Hepatocyte (in vitro differentiated cells): Measurements from ENCODE around the gene SPOCD1. TPM values are rescaled to one million over a fixed set of nuclear protein-coding genes. Genes with fewer than 3 reads are reported as not detected.

Experiments
- DNase-seq: peaks from one replicate; pipeline ENCODE4 v3.0.0-alpha.2; 2016; ENCODE audit warnings: low spot score
- H2AFZ ChIP-seq: fragments of 200-600 bp; sonication (generic); 2 replicates; pipeline ENCODE4 v1.6.0; 2016; ENCODE audit warnings: antibody characterized with exemption, mild to moderate bottlenecking
- H3K27ac ChIP-seq: fragments of 200-600 bp; sonication (generic); 2 replicates; pipeline ENCODE4 v1.5.1; 2016; ENCODE audit warnings: mild to moderate bottlenecking
- H3K27me3 ChIP-seq: fragments of 200-600 bp; sonication (generic); 2 replicates; pipeline ENCODE4 v1.6.1; 2016
- H3K36me3 ChIP-seq: fragments of 200-600 bp; sonication (generic); replicated peaks from 2 replicates; pipeline ENCODE4 v1.5.1; 2016; ENCODE audit warnings: low read depth; ENCODE audit not compliant: insufficient read depth
- H3K4me1 ChIP-seq: fragments of 200-600 bp; sonication (generic); 2 replicates; pipeline ENCODE4 v1.5.1; 2016; ENCODE audit warnings: mild to moderate bottlenecking, moderate library complexity; ENCODE audit not compliant: insufficient read depth
- H3K4me2 ChIP-seq: fragments of 200-600 bp; sonication (generic); 2 replicates; pipeline ENCODE4 v1.6.0; 2016
- H3K4me3 ChIP-seq: fragments of 200-600 bp; sonication (generic); 2 replicates; pipeline ENCODE4 v1.5.1; 2016; ENCODE audit warnings: mild to moderate bottlenecking
- H3K79me2 ChIP-seq: fragments of 200-600 bp; sonication (generic); 2 replicates; pipeline ENCODE4 v1.6.0; 2017; ENCODE audit warnings: mild to moderate bottlenecking
- H3K9me2 ChIP-seq: fragments of 200-600 bp; sonication (generic); replicated peaks from 2 replicates; pipeline ENCODE4 v1.6.0; 2017; ENCODE audit warnings: mild to moderate bottlenecking; ENCODE audit not compliant: insufficient read depth
- H3K9me3 ChIP-seq: fragments of 200-600 bp; sonication (generic); 2 replicates; pipeline ENCODE4 v1.5.1; 2016; ENCODE audit warnings: low read depth, mild to moderate bottlenecking
- H4K20me1 ChIP-seq: fragments of 200-600 bp; sonication (generic); 2 replicates; pipeline ENCODE4 v1.6.0; 2016; ENCODE audit warnings: mild to moderate bottlenecking; ENCODE audit not compliant: insufficient read depth, poor library complexity, severe bottlenecking
- CTCF ChIP-seq: fragments of 200-600 bp; sonication (generic); IDR thresholded peaks from 2 replicates; pipeline ENCODE4 v1.5.1; 2016; ENCODE audit warnings: antibody characterized with exemption, mild to moderate bottlenecking; ENCODE audit not compliant: poor library complexity
- EZH2 ChIP-seq: fragments of 200-600 bp; sonication (generic); IDR thresholded peaks from 2 replicates; pipeline ENCODE4 v1.6.1; 2016; ENCODE audit warnings: antibody characterized with exemption, mild to moderate bottlenecking, borderline replicate concordance
- EZH2phosphoT487 ChIP-seq: fragments of 200-600 bp; sonication (generic); IDR thresholded peaks from one replicate; pipeline ENCODE4 v1.6.1; 2018; ENCODE audit warnings: antibody characterized with exemption, mild to moderate bottlenecking, low read depth, moderate library complexity; ENCODE audit not compliant: unreplicated experiment, severe bottlenecking
- WGBS: methylation state at CpG from one replicate; pipeline ENCODE4 v1.1.6; 2016; ENCODE audit warnings: low lambda C conversion rate; ENCODE audit errors: missing lambda C conversion rate; 5-methylcytosine and 5-hydroxymethylcytosine counted together
- polyA plus RNA-seq: library from polyadenylated mRNA; unstranded; fragments of >200 nt; fragmentation: Nextera tagmentation; extraction: Ambion mirVana; gene quantifications from 2 replicates; pipeline ENCODE4 v1.2.1, GENCODE V29; 2016
- total RNA-seq: library from RNA; depleted of rRNA; stranded (reverse); fragments of >200 nt; gene quantifications from 2 replicates; pipeline ENCODE4 v1.2.3, GENCODE V29; 2014

The SPOCD1 gene
- total and polyA plus RNA-seq, 2 experiments from 2014 or later = 1.4 to 2.8 TPM

GRCh38 chr1:31784356-31785019 lies 31.3 kb downstream of the SPOCD1 start:
- H3K79me2 ChIP-seq = no peaks in the 10 kb centered on the region
- no peak overlapping the region for H3K4me3 ChIP-seq
- H3K9me3 ChIP-seq = no peaks in the 10 kb centered on the region
- no peak for TF ChIP-seq EZH2
- no peak for TF ChIP-seq EZH2phosphoT487
- no peak for TF ChIP-seq CTCF
- no peak overlapping the region for H2AFZ ChIP-seq
- no peak overlapping the region for H3K27ac ChIP-seq
- no peak overlapping the region for H3K4me2 ChIP-seq
- no peaks in the 10 kb centered on the region for H3K9me2 ChIP-seq
- no peaks in the 10 kb centered on the region for H3K36me3 ChIP-seq
- H3K4me1 ChIP-seq = peaks cover 22% of the 10 kb centered on the region
- DNase-seq = no peak
- H3K27me3 ChIP-seq = no peaks in the 10 kb centered on the region
- no peaks in the 10 kb centered on the region for H4K20me1 ChIP-seq
- WGBS = 88% methylated on average over 4 of the region's 4 CpGs

GRCh38 chr1:31783846-31784245 lies 32.0 kb downstream of the SPOCD1 start:
- no peak overlapping the region for H3K4me2 ChIP-seq
- no peaks in the 10 kb centered on the region for H3K79me2 ChIP-seq
- no peak overlapping the region for H3K4me3 ChIP-seq
- peaks cover 22% of the 10 kb centered on the region for H3K4me1 ChIP-seq
- 96% methylated on average over 3 of the region's 3 CpGs for WGBS
- no peak overlapping the region for H2AFZ ChIP-seq
- H3K9me2 ChIP-seq = no peaks in the 10 kb centered on the region
- DNase-seq = no peak
- H3K36me3 ChIP-seq = no peaks in the 10 kb centered on the region
- TF ChIP-seq CTCF (no peak), EZH2 (no peak), EZH2phosphoT487 (no peak)
- H3K27me3 ChIP-seq = no peaks in the 10 kb centered on the region
- no peak overlapping the region for H3K27ac ChIP-seq
- H3K9me3 ChIP-seq = no peaks in the 10 kb centered on the region
- no peaks in the 10 kb centered on the region for H4K20me1 ChIP-seq

- Histone ChIP-seq H3K9me3 (no peaks in the 10 kb centered on the region), H3K9me2 (no peaks in the 10 kb centered on the region), H3K79me2 (no peaks in the 10 kb centered on the region), H4K20me1 (no peaks in the 10 kb centered on the region), H3K27me3 (no peaks in the 10 kb centered on the region), H2AFZ (no peak overlapping the region), H3K4me2 (peak overlapping the region; percentile 49), H3K27ac (peak overlapping the region; percentile 76), H3K4me3 (no peak overlapping the region), H3K4me1 (peaks cover 22% of the 10 kb centered on the region), H3K36me3 (no peaks in the 10 kb centered on the region)
- TF ChIP-seq EZH2phosphoT487 = no peak
- no peak for TF ChIP-seq CTCF
- WGBS = 56% methylated on average over 12 of the region's 12 CpGs
- DNase-seq = no peak
Measured at GRCh38 chr1:31782421-31783410, 33.1 kb downstream of the SPOCD1 start.
